ENCODE results near the gene PTPRG. TPM values are rescaled to one million over a fixed set of nuclear protein-coding genes. Genes with fewer than 3 reads are reported as not detected.

PTPRG gene
- total RNA-seq, 1 donor: 148 TPM

- Histone ChIP-seq H2AFZ (ENCODE audit: low read length) (no peak overlapping the region), H3K27me3 (ENCODE audit: insufficient read depth, low read length) (no peaks in the 10 kb centered on the region), H3K4me3 (ENCODE audit: insufficient read depth, low read length) (no peak overlapping the region), H4K20me1 (ENCODE audit: insufficient read depth, low read length) (no peaks in the 10 kb centered on the region), H3K36me3 (ENCODE audit: insufficient read depth, low read length) (no peaks in the 10 kb centered on the region), H3K27ac (ENCODE audit: low read depth, low read length) (no peak overlapping the region), H3K4me2 (ENCODE audit: insufficient read depth, low read length) (no peak overlapping the region), H3K4me1 (ENCODE audit: insufficient read depth, low read length) (peaks cover 2% of the 10 kb centered on the region), H3K9me3 (ENCODE audit: low read depth, low read length) (no peaks in the 10 kb centered on the region), H3K79me2 (ENCODE audit: insufficient read depth, low read length) (no peaks in the 10 kb centered on the region)
- no peak for DNase-seq (ENCODE audit: insufficient read length, low spot score, missing footprints)
- no peak for TF ChIP-seq CTCF (IDR thresholded peaks at IDR 0.05; ENCODE audit: extremely low read depth, low read depth, low read length)
Measured at GRCh38 chr3:62007036-62007435, 445.7 kb downstream of the PTPRG start.

GRCh38 chr3:62010989-62011388 lies 449.6 kb downstream of the PTPRG start:
- H3K9me3 ChIP-seq (ENCODE audit: low read depth, low read length): no peaks in the 10 kb centered on the region
- no peak overlapping the region for H3K4me3 ChIP-seq (ENCODE audit: insufficient read depth, low read length)
- no peaks in the 10 kb centered on the region for H4K20me1 ChIP-seq (ENCODE audit: insufficient read depth, low read length)
- no peaks in the 10 kb centered on the region for H3K79me2 ChIP-seq (ENCODE audit: insufficient read depth, low read length)
- TF ChIP-seq CTCF (IDR thresholded peaks at IDR 0.05; ENCODE audit: extremely low read depth, low read depth, low read length): no peak
- no peaks in the 10 kb centered on the region for H3K27me3 ChIP-seq (ENCODE audit: insufficient read depth, low read length)
- H3K36me3 ChIP-seq (ENCODE audit: insufficient read depth, low read length): no peaks in the 10 kb centered on the region
- H3K4me1 ChIP-seq (ENCODE audit: insufficient read depth, low read length): peaks cover 2% of the 10 kb centered on the region
- no peak overlapping the region for H3K4me2 ChIP-seq (ENCODE audit: insufficient read depth, low read length)
- no peak overlapping the region for H2AFZ ChIP-seq (ENCODE audit: low read length)
- no peak for DNase-seq (ENCODE audit: insufficient read length, low spot score, missing footprints)
- no peak overlapping the region for H3K27ac ChIP-seq (ENCODE audit: low read depth, low read length)

GRCh38 chr3:62011666-62012065 lies 450.3 kb downstream of the PTPRG start:
- Histone ChIP-seq H3K27me3 (ENCODE audit: insufficient read depth, low read length) (no peaks in the 10 kb centered on the region), H3K4me1 (ENCODE audit: insufficient read depth, low read length) (peaks cover 2% of the 10 kb centered on the region), H3K36me3 (ENCODE audit: insufficient read depth, low read length) (no peaks in the 10 kb centered on the region), H3K9me3 (ENCODE audit: low read depth, low read length) (no peaks in the 10 kb centered on the region), H2AFZ (ENCODE audit: low read length) (no peak overlapping the region), H3K4me2 (ENCODE audit: insufficient read depth, low read length) (no peak overlapping the region), H3K79me2 (ENCODE audit: insufficient read depth, low read length) (no peaks in the 10 kb centered on the region), H4K20me1 (ENCODE audit: insufficient read depth, low read length) (no peaks in the 10 kb centered on the region), H3K27ac (ENCODE audit: low read depth, low read length) (no peak overlapping the region), H3K4me3 (ENCODE audit: insufficient read depth, low read length) (no peak overlapping the region)
- peak; percentile 74 for DNase-seq (ENCODE audit: insufficient read length, low spot score, missing footprints)
- no peak for TF ChIP-seq CTCF (IDR thresholded peaks at IDR 0.05; ENCODE audit: extremely low read depth, low read depth, low read length)

- H3K27me3 ChIP-seq (ENCODE audit: insufficient read depth, low read length): no peaks in the 10 kb centered on the region
- H3K27ac ChIP-seq (ENCODE audit: low read depth, low read length): no peak overlapping the region
- no peaks in the 10 kb centered on the region for H4K20me1 ChIP-seq (ENCODE audit: insufficient read depth, low read length)
- no peaks in the 10 kb centered on the region for H3K9me3 ChIP-seq (ENCODE audit: low read depth, low read length)
- no peak overlapping the region for H2AFZ ChIP-seq (ENCODE audit: low read length)
- TF ChIP-seq CTCF (IDR thresholded peaks at IDR 0.05; ENCODE audit: extremely low read depth, low read depth, low read length): no peak
- no peaks in the 10 kb centered on the region for H3K79me2 ChIP-seq (ENCODE audit: insufficient read depth, low read length)
- no peaks in the 10 kb centered on the region for H3K4me1 ChIP-seq (ENCODE audit: insufficient read depth, low read length)
- no peaks in the 10 kb centered on the region for H3K36me3 ChIP-seq (ENCODE audit: insufficient read depth, low read length)
- no peak overlapping the region for H3K4me2 ChIP-seq (ENCODE audit: insufficient read depth, low read length)
- no peak overlapping the region for H3K4me3 ChIP-seq (ENCODE audit: insufficient read depth, low read length)
- no peak for DNase-seq (ENCODE audit: insufficient read length, low spot score, missing footprints)
Measured at GRCh38 chr3:62013951-62014350, 452.6 kb downstream of the PTPRG start.

Measured in osteoblast (primary cell).